Natural killer cell (primary cell): Measurements from ENCODE around the gene IRF2BPL. TPM values are rescaled to one million over a fixed set of nuclear protein-coding genes. Genes with fewer than 3 reads are reported as not detected.

ENCODE experiments used
- ATAC-seq, 3 donors: fragments of 150-1000 bp in 2 of 3; fragments of 200-7000 bp in 1 of 3; cut with Tn5 transposase; 1 replicate in 1 of 3; 2 replicates in 2 of 3; pipeline ENCODE4 v1.10.0; 2021; ENCODE audit warnings: mild to moderate bottlenecking in 2 of 3, moderate library complexity in 2 of 3
- DNase-seq, 2 donors: peaks; one replicate each; pipeline versions ENCODE4 v3.0.0 to v3.0.0-alpha.2; 2013 to 2021; ENCODE audit warnings: mixed read lengths in 1 of 2
- H3K27ac ChIP-seq: one replicate; pipeline ENCODE4 v1.5.1; 2013; ENCODE audit warnings: mild to moderate bottlenecking, low read length
- H3K27me3 ChIP-seq: one replicate; pipeline ENCODE4 v1.6.1; 2013; ENCODE audit warnings: low read length; ENCODE audit not compliant: control insufficient read depth, insufficient read depth
- H3K36me3 ChIP-seq: one replicate; pipeline ENCODE4 v1.6.1; 2013; ENCODE audit warnings: low read length; ENCODE audit not compliant: control insufficient read depth, insufficient read depth
- H3K4me1 ChIP-seq: one replicate; pipeline ENCODE4 v1.6.1; 2013; ENCODE audit warnings: low read length; ENCODE audit not compliant: control insufficient read depth, insufficient read depth
- H3K4me3 ChIP-seq: one replicate; pipeline ENCODE4 v1.5.1; 2013; ENCODE audit warnings: low read length
- H3K9me3 ChIP-seq: one replicate; pipeline ENCODE4 v1.6.1; 2013; ENCODE audit warnings: low read length; ENCODE audit not compliant: control insufficient read depth, insufficient read depth
- H3K27ac Mint-ChIP-seq, 2 donors: one replicate each; pipeline ENCODE4 v1.8.0; 2022; ENCODE audit warnings: mild to moderate bottlenecking in 2 of 2, mixed read lengths in 2 of 2, moderate library complexity in 1 of 2
- H3K27me3 Mint-ChIP-seq, 2 donors: one replicate each; pipeline ENCODE4 v1.8.0; 2022; ENCODE audit warnings: low read depth in 2 of 2, mixed read lengths in 2 of 2
- H3K36me3 Mint-ChIP-seq: one replicate; pipeline ENCODE4 v1.8.0; 2022; ENCODE audit warnings: mixed read lengths
- H3K4me1 Mint-ChIP-seq, 2 donors: one replicate each; pipeline ENCODE4 v1.8.0; 2022; ENCODE audit warnings: mixed read lengths in 2 of 2
- H3K4me3 Mint-ChIP-seq: one replicate; pipeline ENCODE4 v1.8.0; 2022; ENCODE audit warnings: mild to moderate bottlenecking, moderate library complexity, mixed read lengths
- H3K9me3 Mint-ChIP-seq, 2 donors: one replicate each; pipeline ENCODE4 v1.8.0; 2022; ENCODE audit warnings: mixed read lengths in 2 of 2
- CTCF ChIP-seq: fragments of 200-600 bp; IDR thresholded peaks from one replicate; pipeline ENCODE4 v1.8.0; 2022; ENCODE audit warnings: antibody characterized with exemption
- WGBS: methylation state at CpG from one replicate; pipeline ENCODE4 v1.1.7; 2013; ENCODE audit warnings: missing lambda C conversion rate; ENCODE audit not compliant: insufficient coverage; 5-methylcytosine and 5-hydroxymethylcytosine counted together
- intact Hi-C: fragments of 100-400 bp; cut with micrococcal nuclease; formaldehyde crosslinking; loops from one replicate; pipeline ENCODE4 v1.14.2; 2022
- total RNA-seq, 4 donors: library from RNA; stranded (reverse); fragments of 120-200 nt in 1 of 4; gene quantifications; one replicate each; pipeline versions ENCODE4 v1.2.3 to v1.2.4, GENCODE V29; 2013 to 2022

Gene IRF2BPL
- total RNA-seq, 3 donors from 2014 or later (not counting 1 experiment from before 2014, with no cell fraction given), result 39.3 to 46.5 (median 46.3) TPM

DNA sequence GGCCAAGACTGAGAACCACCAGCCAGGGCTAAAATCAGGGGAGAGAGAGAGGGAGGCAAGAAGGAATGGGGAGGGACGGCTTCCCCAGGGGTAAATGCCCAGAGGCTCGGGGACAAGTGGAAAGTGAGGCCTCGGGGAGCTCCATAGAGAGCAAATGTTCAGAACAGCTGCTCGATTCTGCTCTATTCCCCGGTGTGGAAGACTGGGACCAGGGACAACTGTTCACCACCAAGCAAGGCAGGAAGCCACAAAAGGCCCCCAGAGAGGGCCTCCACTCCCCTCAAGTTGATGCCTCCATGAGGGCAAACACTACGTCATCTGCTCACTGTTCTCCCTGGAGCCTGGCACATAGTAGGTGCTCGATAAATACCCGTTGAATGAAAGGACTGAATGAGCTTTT is 53.5 kb downstream of the IRF2BPL start:
- Mint-ChIP-seq H3K4me3 (no peak overlapping the region), H3K9me3 (no peaks in the 10 kb centered on the region), H3K36me3 (no peaks in the 10 kb centered on the region), H3K27ac (peak overlapping the region in 1 of 2 donors; percentile 77), H3K27me3 (peaks cover 0 to 3% of the 10 kb centered on the region in 2 donors), H3K4me1 (peaks cover 0 to 10% of the 10 kb centered on the region in 2 donors)
- Histone ChIP-seq H3K27me3 (no peaks in the 10 kb centered on the region), H3K27ac (no peak overlapping the region), H3K9me3 (no peaks in the 10 kb centered on the region), H3K4me1 (peaks cover 16% of the 10 kb centered on the region), H3K4me3 (no peak overlapping the region), H3K36me3 (no peaks in the 10 kb centered on the region)
- no peak for DNase-seq
- WGBS, result 64% methylated on average over 8 of the region's 8 CpGs
- no peak for TF ChIP-seq CTCF
- ATAC-seq, result no peak
- intact Hi-C loops, result no loop called here

Other genes with a start within 250 kb of the IRF2BPL start
- gene ANGEL1, start 215.8 kb downstream of the IRF2BPL start, total RNA-seq, result 10 to 100 TPM; 12.2 to 20.2 (median 17.2) TPM
- not detected for gene LRRC74A, start 202.3 kb downstream of the IRF2BPL start, total RNA-seq
- 10 to 100 TPM in 1 of 3 donors, 1 to 10 TPM in 2; 7.1 to 10.0 (median 9.9) TPM for gene CIPC, start 69.5 kb upstream of the IRF2BPL start, total RNA-seq
- gene ZDHHC22, start 113.1 kb upstream of the IRF2BPL start, total RNA-seq, result not detected
- gene TMEM63C, start 153.1 kb upstream of the IRF2BPL start, total RNA-seq, result 1 to 10 TPM; 1.5 to 5.1 (median 2.1) TPM
- gene NGB, start 242.5 kb upstream of the IRF2BPL start, total RNA-seq, result not detected